SW 1271 (cell line): Measurements from ENCODE around the gene PRR33.

Experiments used
- DNase-seq, 2 experiments: peaks; one replicate each; lab custom pipeline; 2025; lab: John Stamatoyannopoulos, UW

The PRR33 gene

DNA sequence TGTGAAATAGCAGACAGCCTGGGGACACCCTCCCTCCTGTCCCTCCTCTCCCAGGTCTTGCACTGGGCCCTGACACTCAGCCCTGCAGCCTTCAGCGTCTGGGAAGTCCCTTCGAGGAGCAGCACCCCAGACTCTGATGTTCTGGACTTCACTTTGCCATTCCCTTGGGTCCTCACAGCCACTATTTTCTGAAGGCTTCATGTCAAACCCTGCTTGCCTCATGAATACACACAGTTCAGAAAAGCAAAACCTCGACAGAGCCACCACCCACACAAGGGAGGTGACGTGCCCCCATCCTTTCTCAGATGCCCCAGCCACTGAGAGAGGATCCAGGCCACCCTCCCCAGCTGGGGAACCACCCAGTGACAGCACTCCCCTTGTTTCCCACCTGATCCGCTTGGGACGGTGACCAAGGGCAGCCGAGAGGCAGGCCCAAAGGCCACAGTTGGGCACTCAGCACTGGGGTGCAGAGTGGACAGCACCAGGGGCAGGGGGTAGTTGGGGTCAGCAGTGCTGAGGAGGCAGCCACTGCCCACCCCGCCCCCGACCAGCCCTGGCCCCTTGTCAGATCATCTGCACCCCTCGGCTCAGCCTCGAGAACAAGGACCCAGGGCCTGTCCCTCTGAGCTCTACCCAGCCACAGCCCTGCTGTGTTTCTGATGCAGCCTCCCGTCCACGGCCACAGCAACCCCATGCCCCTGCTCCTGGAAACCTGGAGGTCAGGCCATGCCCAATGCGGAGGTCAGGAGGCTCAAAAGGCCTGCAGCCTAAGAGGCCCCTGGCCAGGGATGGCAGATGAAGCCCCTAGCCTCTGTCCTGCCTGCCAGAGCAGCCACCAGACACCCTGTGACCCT lies 24.7 kb upstream of the PRR33 start:
- DNase-seq = no peak

DNA sequence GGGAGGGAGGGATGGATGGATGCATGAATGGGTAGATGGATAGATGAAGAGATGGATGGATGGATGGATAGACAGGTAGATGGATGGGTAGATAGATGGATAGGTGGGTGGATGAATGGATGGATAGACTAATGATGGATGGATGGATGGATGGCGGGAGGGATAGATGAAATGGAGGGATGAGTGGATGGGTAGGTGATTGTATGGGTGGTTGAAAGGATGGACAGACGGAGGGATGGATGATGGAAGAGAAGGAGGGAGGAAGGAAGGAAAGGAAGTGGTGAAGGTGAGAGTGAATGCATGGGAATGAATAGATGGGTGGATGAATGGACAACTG lies 24.1 kb upstream of the PRR33 start:
- DNase-seq = no peak

DNA sequence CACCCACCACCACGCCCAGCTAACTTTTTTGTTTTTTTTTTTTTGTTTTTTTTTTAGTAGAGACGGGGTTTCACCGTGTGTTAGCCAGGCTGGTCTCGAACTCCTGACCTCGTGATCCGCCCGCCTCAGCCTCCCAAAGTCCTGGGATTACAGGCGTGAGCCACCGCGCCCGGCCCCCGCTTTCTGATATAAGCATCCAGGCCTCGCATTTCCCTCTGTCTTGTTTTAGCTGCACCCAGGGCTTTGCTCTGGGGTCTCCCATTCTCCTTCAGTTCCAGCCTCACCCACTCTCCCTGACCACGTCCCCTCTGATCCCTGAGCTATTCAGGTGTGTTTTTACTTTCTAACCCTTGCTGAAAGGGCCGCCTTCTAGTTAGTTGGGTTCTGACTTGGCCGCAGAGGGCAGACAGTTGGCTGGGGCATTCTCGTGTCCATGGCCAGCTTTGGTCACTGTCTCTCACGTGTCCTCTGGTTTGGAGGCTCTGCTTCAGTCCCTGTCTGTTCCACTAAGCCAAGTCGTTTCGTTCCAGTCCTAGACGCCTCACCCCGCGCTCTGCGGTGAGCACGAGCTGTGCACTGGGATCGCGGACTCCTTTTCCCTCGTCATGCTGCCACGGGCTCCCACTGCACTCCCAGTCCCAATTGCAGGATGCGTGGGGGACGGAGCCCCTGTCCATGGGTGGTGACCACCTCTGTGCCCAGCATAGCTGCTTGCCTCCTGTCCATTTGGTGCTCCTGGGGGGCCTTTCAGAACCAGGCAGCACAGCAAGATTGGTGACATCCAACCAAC lies 21.8 kb upstream of the PRR33 start:
- no peak for DNase-seq

DNA sequence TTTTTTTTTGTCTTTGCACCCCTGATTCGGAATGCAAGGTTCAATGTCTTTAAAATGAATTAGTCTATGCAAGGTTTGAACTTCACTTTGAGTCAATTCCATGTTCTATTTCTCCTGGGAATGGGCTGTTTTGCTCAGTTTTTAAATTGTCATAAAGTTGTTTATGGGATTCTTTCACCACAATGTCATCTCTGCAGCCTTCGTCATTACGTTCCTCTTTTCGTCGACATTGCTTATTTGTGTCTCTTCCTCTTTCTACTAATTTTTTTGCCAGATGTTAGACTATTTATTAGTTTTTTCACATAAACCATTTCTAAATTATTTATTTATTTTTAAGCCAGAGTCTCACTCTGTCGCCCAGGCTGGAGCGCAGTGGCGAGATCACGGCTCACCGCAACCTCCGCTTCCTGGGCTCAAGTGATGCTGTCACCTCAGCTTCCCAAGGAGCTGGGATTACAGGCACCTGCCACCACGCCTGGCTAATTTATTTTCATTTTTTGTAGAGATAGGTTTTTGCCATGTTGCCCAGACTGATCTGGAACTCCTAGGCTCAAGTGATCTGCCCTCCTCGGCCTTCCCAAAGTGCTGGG lies 20.7 kb upstream of the PRR33 start:
- no peak for DNase-seq

DNA sequence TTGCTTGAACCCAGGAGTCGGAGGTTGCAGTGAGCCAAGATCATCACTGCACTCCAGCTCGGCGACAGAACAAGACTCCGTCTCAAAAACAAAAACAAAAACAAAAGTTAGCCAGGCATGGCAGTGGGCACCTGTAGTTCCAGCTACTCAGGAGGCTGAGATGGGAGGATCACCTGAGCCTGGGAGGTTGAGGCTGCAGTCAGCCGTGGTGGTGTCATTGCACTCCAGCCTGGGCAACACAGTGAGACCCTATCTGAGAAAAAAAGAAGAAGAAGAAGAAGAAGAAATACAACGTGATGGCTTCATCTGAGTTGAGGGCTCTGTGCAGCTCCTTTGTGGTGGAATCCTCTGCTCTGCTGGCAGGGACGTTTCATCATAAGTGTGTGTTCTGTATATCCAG lies 17.8 kb upstream of the PRR33 start:
- no peak for DNase-seq

DNA sequence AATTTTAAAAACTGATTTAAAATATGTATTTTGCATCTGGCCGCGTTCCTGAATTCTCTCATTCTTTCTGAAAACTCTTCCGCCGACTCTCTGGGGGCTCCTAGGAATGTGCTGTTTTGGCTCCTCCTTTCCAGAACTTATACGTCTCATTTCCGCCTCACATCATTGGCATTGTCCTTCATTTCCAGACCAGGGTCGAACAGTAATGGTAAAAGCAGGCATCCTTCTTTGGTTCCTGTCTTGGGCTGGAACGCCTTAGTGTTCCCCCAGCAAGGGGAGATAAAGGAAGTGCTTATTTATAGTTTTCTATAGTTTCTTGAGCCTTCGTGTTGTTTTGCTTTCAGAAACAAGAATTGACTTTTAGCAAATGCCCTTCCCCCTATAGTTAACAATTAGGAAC lies 16.9 kb upstream of the PRR33 start:
- no peak for DNase-seq

DNA sequence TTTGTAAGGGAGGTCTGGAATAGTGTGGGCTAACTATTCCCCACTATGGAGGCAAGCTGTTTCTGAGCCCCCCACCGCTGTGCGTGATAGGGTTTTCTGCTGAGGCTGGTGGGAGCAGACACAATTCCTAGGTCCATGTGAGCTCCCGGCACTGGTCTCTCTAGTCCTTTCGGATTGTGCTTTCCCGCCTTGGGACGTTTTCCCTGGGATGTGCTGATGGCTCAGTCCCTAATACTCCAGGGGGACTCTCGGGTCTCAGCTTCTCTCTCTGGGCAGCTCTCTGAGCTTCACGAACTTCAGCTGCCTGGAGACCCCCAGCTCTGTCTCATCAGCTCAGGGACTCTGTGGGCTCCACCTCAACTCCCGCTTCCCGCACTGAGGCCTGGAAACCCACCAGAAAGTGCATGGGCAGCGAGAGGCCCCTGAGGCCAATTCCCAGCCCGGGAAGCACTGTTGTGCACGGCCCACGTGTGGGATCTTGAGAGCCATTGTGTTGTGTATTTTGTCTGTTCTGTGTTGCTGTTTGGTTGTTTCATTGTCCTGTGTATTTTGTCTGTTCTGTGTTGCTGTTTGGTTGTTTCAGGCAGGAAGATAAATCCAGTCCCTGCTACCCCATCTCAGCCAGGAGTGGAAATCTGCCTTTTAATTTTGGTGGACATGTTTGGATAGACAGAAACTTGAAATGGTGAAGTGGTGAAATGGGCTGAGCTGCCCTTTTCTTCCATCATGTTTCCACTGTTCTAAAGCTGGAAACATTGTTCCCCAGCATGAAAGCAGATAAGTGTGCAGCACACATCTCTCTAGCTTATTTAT lies 15.1 kb upstream of the PRR33 start:
- no peak for DNase-seq

DNA sequence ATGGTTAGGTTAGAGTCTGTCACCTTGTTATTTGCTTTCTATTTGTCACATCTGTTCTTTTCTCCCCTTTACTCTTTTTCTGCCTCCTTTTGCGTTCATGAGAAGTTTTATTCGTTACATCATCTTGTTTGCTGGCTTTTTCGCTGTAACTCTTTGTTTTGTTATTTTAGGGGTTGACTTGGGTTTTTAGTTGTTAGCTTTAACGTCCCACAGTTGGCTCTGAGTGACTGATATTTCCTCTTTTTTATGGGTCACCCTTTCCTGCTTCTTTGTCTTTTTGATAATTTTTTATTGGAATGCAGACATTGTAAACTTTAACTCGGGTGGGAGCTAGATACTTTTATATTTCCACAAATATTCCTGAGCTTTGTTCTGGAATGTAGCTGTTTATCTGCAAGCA lies 14.5 kb upstream of the PRR33 start:
- no peak for DNase-seq

DNA sequence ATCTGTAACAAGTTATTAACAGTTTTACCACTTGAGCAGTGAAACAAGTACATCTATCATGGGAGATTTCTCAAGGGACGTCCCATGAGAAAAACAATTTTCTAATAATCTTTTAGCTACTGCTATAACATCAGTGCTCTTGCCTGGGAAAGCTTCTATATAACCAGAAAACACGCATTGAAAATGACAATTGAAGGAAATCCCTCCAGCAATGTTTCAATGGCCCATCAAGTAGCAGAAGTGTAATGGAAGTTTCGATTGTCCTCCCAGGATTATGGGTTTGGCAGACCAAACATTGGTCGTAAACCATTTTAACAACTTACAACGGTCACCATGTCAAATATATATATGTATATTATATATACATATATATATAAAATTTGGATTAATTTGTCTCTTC lies 8.0 kb upstream of the PRR33 start:
- DNase-seq = no peak

DNA sequence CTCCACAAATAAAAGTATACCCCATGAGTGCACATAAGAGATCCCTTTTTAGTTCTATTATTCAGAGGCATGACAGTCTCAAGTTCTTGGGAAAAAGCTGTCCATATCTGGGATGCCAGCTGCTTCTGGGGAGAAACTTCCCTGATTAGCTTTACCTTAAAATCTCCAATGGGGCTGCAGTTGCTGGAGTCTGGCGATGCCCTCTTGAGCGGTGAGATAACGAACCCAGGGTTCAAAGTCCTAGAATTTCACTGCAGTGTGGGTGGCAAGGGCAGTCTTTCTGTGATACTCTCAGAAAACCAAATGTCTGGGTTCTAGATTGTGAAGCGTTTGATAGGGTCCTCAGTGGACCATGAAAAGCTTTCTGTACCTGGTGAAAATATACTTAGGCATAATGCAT lies 7.4 kb upstream of the PRR33 start:
- no peak for DNase-seq

DNA sequence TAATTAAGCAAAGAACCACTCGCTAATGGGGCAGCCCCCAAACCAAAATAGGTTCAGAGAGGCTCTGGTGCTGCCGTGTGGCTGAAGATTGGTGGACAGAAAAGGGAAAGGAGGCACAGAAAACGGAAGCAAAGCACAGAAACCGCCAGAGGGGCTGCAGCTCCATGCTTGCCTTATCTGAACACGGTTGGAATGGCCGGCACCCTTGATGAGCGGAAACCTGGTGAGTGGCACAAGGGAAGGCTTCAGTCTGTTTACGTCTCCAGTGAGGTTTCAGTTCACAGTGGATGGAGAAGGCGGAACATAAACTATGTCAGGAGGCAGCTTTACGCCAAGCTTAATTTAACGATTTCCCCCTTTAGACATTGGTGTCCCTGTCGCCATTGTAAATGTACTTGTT lies 5.2 kb upstream of the PRR33 start:
- no peak for DNase-seq

DNA sequence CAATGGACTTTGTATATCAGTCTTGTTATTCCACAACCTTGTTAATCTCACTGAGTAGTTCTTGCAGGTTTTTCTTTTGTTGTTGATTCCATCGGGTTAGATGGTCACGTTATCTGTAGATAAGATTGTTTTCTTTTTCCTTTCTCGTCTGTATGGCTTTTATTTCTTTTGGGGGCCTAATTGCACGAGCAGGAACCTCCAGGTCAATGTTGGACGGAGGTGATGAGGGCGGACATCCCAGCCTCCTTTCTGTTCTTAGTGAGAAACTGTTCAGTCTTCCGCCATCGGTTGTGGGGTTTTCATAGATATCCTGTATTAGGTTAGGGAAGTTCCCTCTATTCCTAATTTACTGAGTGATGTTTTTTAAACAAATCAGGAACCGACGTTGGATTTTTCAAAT lies 4.8 kb upstream of the PRR33 start:
- DNase-seq = no peak

DNA sequence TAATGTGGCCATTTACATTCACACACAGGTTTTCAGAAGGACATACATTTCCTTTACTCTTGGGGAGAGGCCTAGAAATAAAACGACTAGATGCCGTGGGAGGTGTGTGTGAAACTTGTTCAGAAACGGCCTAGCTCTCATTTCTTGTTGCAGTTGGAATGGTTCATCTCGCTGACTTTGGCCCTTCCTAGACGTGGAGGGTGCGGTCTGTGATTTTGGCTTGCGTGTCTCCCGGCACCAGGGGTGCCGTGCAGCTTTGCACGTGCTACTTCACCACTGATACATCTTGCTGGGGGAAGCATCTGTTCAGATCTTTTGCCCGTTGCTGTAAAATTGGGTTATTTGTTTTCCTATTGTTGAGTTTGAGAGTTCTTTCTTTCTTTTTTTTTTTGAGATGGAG lies 3.1 kb upstream of the PRR33 start:
- DNase-seq = no peak

DNA sequence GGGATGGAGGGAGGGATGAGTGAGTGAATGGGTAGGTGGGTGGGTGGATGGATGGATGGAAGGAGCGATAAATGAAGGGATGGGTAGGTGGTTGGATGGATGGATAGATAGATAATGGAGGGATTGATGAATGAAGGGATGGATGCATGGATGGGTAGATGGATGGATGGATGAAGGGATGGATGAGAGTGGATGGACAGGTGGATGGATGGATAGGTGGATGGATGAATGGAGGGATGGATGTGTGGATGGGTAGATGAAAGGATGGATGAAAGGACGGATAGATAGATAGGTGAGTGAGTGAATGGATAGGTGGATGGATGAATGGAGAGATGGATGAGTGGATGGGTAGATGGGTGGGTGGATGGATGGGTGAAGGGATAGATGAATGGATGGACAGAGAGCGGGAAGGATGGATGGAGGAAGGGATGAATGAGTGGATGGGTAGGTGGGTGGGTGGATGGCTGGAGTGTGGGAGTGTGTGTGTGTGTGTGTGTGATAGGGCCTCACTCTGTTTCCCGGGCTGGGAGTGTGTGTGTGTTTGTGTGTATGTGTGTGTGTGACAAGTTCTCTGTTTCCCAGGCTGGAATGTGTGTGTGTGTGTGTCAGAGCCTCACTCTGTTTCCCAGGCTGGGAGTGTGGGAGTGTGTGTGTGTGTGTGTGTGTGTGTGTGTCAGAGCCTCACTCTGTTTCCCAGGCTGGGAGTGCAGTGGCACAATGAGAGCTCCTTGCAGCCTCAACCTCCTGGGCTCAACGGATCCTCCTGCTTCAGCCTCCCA lies 2.1 kb upstream of the PRR33 start:
- no peak for DNase-seq

DNA sequence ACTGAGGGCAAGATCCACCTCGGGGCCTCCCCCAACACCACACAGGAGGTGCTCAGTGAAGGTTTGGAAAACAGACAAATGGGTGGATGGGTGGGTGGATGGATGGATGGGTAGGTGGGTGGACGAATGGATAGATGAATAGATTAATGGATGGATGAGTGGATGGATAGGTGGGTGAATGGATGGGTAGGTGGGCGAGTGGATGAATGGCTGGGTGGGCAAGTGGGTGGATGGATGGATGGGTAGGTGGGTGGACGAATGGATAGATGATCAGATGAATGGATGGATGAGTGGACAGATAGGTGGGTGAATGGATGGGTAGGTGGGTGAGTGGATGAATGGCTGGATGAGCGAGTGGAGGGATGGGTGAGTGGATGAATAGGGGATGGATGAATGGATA lies 863 bp upstream of the PRR33 start:
- no peak for DNase-seq

DNA sequence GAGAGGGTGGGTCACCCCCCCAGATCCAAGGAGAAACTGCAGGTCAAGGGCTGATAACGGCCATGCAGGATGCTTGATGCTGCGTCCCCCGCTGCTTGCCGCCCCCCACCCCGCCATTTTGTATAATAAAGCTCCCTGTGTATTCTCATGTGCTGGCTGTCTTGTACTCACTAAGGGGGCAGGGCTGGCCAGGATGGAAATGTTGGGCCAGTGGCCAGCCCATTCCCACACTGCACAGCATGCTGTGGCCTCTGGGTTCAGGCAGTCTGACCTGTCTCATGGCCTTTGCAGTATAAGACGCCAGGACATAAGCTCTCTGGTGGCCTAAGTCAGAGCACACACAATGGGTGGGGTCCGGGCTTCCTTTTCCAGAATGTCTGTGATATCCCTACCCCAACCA lies 421 bp upstream of the PRR33 start:
- DNase-seq = no peak

DNA sequence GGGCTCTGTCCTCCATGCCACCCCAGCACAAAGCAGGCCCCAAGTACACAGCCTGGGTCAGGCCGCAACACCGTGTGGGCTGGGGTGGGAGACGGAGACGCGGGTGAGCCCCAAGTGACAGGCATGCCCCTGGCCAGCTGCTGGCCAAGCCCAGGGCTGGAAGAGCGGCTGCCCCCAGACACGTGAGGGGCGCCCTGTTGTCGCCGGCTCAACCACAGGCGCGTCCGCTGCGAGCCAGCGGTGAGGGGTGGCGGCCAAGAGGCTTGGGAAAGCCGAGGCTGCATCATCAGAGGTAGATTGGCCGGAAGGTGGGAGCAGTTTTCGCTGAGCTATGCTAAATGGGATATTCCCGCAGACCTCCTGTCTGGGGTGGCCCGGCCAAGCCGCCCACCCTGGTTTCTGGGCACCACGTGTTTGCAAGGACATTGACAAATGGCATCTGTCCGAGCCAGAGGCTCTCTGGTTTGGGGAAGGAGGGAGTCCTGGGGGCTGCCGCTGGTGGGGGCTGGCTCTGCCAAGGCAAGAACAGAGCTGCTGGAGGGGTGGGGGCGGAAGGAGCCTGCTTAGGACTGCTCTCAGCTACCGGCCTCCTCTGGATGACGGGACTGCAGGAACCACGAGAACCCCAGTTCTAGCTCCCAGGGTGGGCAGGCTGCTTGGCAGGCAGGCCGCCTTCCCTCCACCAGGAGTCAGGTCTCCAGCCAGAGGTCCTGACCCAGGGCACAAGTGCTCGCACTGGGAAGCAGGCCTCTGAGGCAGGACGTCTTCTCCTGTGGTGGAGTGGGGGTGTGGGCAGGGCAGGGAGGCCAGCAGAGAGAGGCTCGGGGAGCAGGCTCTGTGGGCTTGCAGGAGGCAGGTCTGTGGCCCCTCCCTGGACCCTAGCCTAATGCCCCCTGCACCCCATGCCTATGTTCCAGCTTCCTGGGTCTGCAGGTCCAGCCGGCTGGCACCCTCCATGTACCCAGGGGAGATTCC lies 552 bp downstream of the PRR33 start:
- DNase-seq = no peak

DNA sequence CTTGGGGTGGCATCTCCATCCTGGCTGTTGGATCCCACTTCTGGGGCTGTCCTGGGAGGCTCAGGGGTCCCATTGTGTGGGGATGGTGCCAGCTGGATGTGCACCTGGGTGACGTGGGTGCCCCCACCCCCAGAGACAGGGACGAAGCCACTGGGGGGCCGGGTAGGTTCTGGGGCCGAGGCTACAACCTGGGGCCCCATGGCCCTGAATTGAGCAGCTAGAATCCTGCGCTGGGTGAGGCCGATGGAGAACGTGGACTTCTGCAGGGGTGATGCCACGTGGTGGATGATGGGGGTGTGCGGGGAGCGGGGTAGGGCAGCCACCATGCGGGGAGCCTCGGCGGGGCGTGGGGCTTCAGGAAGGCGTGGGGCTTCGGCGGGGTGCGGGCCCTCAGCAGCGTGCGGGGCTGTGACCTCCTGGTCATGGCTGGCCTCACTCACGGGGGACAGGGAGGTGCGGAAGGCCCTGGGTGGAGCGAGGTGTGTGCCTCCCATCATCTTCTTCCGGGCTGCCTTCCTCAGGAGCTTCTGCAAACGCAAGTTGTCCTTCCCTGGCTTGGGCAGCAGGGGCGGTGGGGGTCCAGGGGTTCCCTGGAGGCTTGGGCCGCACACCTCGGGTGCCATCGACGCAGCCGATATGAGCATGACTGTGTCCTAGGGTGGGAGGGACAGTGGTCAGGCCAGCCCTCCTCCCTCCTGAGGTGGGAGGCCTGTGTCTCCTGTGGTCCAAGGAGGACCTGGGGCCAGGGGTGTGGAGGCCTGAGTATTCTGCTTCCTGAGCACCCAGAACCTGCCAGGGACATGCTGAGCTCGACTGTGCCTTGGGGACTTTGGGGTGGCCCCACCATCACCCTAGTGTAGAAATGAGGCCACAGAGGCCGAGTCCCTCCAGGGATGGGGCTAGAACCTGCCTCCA lies 1.5 kb downstream of the PRR33 start:
- no peak for DNase-seq

DNA sequence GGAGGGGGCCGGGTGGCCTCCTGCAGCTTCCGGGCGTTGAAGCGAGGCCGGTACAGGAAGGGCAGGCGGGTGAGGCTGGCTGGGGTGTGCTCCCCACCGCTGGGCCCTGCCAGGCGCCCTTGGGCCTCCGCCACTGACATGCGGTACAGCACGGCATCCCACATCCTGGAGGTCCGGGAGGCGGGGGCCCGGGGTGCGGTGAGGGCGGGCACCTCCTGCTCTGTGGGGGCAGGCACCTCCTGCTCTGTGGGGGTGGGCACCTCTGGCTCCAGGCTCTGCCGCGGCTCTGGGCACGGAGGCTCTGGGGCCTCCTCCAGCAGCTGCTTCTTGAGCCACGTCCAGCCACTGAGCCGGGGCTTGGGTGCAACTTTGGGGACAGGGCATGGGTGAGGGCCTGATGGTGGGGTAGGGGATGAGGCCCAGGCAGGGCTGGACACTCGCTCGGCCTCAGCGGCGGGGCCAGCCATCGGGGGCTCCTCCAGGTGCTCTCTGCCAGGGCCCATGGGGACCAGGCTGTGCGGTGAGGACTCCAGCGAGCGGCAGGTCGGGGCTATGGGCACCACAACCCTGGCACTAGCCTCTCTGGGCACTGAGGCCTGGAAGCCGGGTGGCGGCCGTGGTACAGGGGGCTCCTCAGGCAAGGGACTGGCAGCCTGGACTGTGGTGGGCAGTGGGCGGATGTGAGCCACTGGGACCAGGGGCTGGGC lies 2.3 kb downstream of the PRR33 start:
- no peak for DNase-seq
